RKO (cell line): ENCODE results near the gene LPGAT1.

Experiments used
- DNase-seq: peaks from one replicate; pipeline ENCODE4 v3.0.0-alpha.2; 2016; ENCODE audit warnings: low spot score

LPGAT1 gene

GRCh38 chr1:211828584-211829342, 1.8 kb downstream of the LPGAT1 start:
- DNase-seq, result peak; percentile 33

GRCh38 chr1:211827051-211827450, 3.5 kb downstream of the LPGAT1 start:
- DNase-seq, result no peak

GRCh38 chr1:211825980-211826379, 4.6 kb downstream of the LPGAT1 start:
- peak; percentile 42 for DNase-seq

GRCh38 chr1:211822677-211823407, 7.7 kb downstream of the LPGAT1 start:
- no peak for DNase-seq

GRCh38 chr1:211816586-211816985, 14.0 kb downstream of the LPGAT1 start:
- DNase-seq, result no peak

- no peak for DNase-seq
Observed at GRCh38 chr1:211814313-211814712, 16.2 kb downstream of the LPGAT1 start.

- DNase-seq, result no peak
Observed at GRCh38 chr1:211813590-211813989, 17.0 kb downstream of the LPGAT1 start.

- no peak for DNase-seq
Observed at GRCh38 chr1:211812584-211812983, 18.0 kb downstream of the LPGAT1 start.

GRCh38 chr1:211811848-211812247, 18.7 kb downstream of the LPGAT1 start:
- DNase-seq, result no peak

- no peak for DNase-seq
Observed at GRCh38 chr1:211811126-211811525, 19.4 kb downstream of the LPGAT1 start.

GRCh38 chr1:211808475-211808874, 22.1 kb downstream of the LPGAT1 start:
- no peak for DNase-seq

- DNase-seq, result no peak
Observed at GRCh38 chr1:211804915-211805314, 25.6 kb downstream of the LPGAT1 start.

GRCh38 chr1:211800925-211801607, 29.5 kb downstream of the LPGAT1 start:
- DNase-seq, result no peak

GRCh38 chr1:211797994-211798393, 32.6 kb downstream of the LPGAT1 start:
- DNase-seq, result no peak

- no peak for DNase-seq
Observed at GRCh38 chr1:211791979-211792378, 38.6 kb downstream of the LPGAT1 start.

- no peak for DNase-seq
Observed at GRCh38 chr1:211789641-211790464, 40.7 kb downstream of the LPGAT1 start.

GRCh38 chr1:211788626-211789025, 41.9 kb downstream of the LPGAT1 start:
- no peak for DNase-seq

- no peak for DNase-seq
Observed at GRCh38 chr1:211783897-211784296, 46.7 kb downstream of the LPGAT1 start.

- DNase-seq, result no peak
Observed at GRCh38 chr1:211783266-211783665, 47.3 kb downstream of the LPGAT1 start.

- no peak for DNase-seq
Observed at GRCh38 chr1:211781260-211781659, 49.3 kb downstream of the LPGAT1 start.

- DNase-seq, result no peak
Observed at GRCh38 chr1:211775170-211775569, 55.4 kb downstream of the LPGAT1 start.

GRCh38 chr1:211764701-211765100, 65.9 kb downstream of the LPGAT1 start:
- DNase-seq, result no peak
